Brain microvascular endothelial cell (primary cell): ENCODE measurements around the gene SEC14L5.

ENCODE experiments used
- DNase-seq: peaks from one replicate; pipeline ENCODE4 v3.0.0-alpha.2; 2020
- H3K27ac ChIP-seq: fragments of 250-450 bp; sonication (Bioruptor Pico); 2 replicates; pipeline ENCODE4 v1.5.1; 2020; ENCODE audit warnings: mild to moderate bottlenecking, moderate library complexity
- H3K27me3 ChIP-seq: fragments of 250-450 bp; sonication (Bioruptor Pico); replicated peaks from 2 replicates; pipeline ENCODE4 v1.5.1; 2020; ENCODE audit warnings: mild to moderate bottlenecking
- H3K36me3 ChIP-seq: fragments of 250-450 bp; sonication (Bioruptor Pico); replicated peaks from 2 replicates; pipeline ENCODE4 v1.5.1; 2020; ENCODE audit warnings: mild to moderate bottlenecking
- H3K4me3 ChIP-seq: 2 replicates; pipeline ENCODE4 v1.5.1; 2011; ENCODE audit warnings: low read depth, mild to moderate bottlenecking, control low read depth, low read length, moderate library complexity
- CTCF ChIP-seq: IDR thresholded peaks from 2 replicates; pipeline ENCODE4 v1.5.1; 2011; ENCODE audit warnings: low read depth, mild to moderate bottlenecking, moderate library complexity, low read length, control low read depth, inconsistent platforms; ENCODE audit errors: missing control alignments
- in situ Hi-C: cut with HindIII; loops from 2 replicates; pipeline ENCODE4 v1.10.0; 2017; ENCODE audit warnings: low sequenced_read_pairs, low pct_ligation_motif_present

SEC14L5 gene

DNA sequence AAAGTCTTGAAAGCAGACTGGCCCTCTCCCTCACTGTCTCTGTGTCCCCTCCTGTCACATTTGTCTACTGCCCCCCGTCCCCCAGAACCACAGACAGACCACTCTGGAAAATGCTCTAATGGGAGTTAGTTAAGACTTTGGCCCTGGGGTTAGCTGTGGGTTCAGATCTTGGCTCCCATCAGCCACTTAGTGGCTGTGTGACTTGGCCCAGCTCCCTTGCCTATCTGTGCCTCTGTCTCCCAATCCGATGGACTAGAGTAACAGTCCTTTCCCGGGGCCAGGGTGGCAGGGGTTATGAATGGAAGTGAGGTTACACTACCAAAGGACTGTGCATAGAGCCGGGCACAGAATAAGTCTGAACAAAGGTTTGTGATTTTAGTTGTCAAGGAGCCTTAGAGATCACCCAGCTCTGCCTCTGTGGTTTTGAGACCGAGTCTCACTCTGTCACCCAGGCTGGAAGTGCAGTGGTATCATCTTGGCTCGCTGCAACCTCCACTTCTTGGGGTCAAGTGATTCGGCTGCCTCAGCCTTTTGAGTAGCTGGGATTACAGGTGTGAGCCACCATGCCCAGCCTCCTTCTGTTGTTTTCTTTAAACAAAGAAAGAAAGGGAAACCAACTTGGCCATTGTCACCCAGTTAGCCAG, 44.9 kb upstream of the SEC14L5 start:
- no peak for TF ChIP-seq CTCF
- Histone ChIP-seq H3K27ac (no peak overlapping the region), H3K36me3 (no peaks in the 10 kb centered on the region), H3K4me3 (no peak overlapping the region), H3K27me3 (no peaks in the 10 kb centered on the region)
- no peak for DNase-seq
- in situ Hi-C loops, result no loop called here

DNA sequence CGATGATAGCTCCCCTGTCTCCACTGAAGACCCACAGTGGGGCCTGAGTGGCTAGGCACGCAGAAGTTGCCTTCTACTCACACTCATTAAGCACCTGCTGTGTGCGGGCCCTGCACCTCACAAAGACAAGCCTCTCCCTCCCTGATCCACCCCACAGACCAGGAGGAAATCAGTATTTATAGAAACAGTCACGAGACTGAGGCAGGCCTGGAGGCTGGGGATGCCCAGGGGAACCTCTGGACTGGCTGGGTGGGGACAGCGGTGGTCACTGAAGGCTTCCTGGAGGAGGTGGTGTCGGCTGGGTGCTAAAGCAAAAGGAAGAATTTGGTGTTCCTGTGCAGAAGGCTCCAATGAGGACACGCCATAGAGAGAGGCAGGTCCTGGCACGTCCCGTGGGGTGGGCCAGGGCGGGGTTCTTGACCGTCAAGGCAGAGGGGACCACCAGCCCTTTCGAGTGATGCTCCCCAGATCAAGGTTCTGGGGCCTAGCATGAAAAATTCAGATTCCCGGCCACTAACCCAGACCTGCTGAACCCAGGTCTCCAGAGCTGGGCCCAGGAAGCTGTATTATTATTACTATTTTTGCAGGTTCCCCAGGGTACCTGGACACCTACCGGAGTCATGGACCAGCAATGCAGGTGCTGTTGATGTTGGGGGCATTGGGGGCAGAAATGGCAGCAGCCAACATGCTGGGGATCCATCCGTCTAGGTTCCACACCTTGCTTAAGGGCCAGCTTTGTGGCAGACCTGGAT, 44.2 kb upstream of the SEC14L5 start:
- no peak for DNase-seq
- no peak for TF ChIP-seq CTCF
- Histone ChIP-seq H3K36me3 (no peaks in the 10 kb centered on the region), H3K27ac (no peak overlapping the region), H3K27me3 (no peaks in the 10 kb centered on the region), H3K4me3 (no peak overlapping the region)
- in situ Hi-C loops, result no loop called here

- in situ Hi-C loops, result no loop called here
- no peaks in the 10 kb centered on the region for H3K36me3 ChIP-seq
- no peak for DNase-seq
- H3K27ac ChIP-seq, result peak overlapping the region; percentile 2
- H3K4me3 ChIP-seq, result no peak overlapping the region
- TF ChIP-seq CTCF, result no peak
- H3K27me3 ChIP-seq, result no peaks in the 10 kb centered on the region
These were observed 43.5 kb upstream of the SEC14L5 start for GRCh38 chr16:4914528-4915225.

GRCh38 chr16:4915226-4915761, 42.8 kb upstream of the SEC14L5 start:
- Histone ChIP-seq H3K4me3 (no peak overlapping the region), H3K27ac (peak overlapping the region; percentile 69), H3K27me3 (no peaks in the 10 kb centered on the region), H3K36me3 (no peaks in the 10 kb centered on the region)
- DNase-seq, result peak; percentile 94
- TF ChIP-seq CTCF, result no peak
- in situ Hi-C loops, result no loop called here

DNA sequence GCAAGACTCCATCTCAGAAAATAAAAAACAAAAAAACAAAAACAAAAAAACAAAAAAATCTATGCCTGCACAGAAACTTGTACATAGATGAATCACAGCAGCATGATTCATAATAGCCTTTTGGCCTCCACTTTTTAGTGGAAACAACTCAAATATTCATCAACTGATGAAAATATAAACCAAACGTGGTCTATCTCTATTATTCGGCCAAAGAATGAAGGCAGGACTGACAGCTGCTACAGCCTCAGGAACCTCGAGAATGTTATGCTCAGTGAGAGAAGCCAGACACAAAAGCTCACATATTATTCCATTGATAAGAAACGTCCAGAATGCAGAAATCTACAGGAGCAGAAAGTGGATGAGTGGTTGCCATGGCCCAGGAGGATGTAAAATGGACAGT, 41.0 kb upstream of the SEC14L5 start:
- TF ChIP-seq CTCF, result no peak
- in situ Hi-C loops, result no loop called here
- H3K36me3 ChIP-seq, result no peaks in the 10 kb centered on the region
- H3K27me3 ChIP-seq, result no peaks in the 10 kb centered on the region
- H3K27ac ChIP-seq, result peak overlapping the region; percentile 61
- DNase-seq, result peak; percentile 70
- no peak overlapping the region for H3K4me3 ChIP-seq
